ENCODE results near the gene HOXA5. TPM values are rescaled to one million over a fixed set of nuclear protein-coding genes. Genes with fewer than 3 reads are reported as not detected.
A peak's percentile ranks its signal among the peaks of the same experiment; 100 is the strongest.

The HOXA5 gene
- total RNA-seq, 4 donors from 2014 or later, result 18.3 to 89.8 (median 31.6) TPM

DNA sequence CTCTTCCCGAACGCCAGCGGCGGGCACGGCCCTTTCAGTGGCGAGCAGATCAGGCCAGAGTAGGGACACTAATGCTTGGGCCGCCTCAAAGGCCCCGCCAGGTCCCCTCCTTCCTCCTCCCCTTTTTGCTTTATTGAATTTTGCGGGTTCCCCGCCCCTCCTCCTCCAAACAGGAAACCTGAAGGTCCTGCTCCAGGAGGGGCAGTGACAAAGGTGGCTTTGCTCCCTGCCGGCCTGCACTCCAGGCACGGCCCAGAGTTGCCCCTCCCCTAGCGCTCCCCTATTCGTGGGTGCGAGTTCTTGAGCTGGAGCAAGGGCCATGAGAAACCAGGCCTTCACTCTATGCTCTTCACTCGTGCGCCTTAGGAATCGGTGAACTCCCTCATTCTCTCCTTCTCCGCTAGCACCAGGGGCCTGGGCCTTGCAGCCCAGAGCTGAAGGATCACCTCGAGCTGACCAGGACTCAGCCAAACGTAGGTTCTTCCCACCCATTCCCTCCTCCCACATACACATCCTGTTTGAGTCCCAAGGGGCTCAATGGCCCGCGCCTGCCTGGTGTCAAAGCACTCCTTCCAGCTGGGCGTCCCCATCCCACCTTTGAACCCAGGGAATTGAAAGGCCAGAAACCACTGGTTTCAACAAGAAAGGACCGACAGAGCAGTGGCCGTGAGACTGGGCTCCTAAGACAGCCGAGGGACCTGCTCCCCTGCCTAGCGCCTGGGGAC lies 4.7 kb upstream of the HOXA5 start:
- 10% methylated on average over 28 of the region's 28 CpGs; no CpG with 5 or more reads in 1 of the 2 donors for WGBS, 2 donors (ENCODE audit: low coverage in 1 of 2)
- intact Hi-C loops (cut with DNase I; ENCODE audit: low total_unique reads), result loop anchor here (5.0 kb wide), 2 partner anchors 41 to 291 kb away; no protein-coding TSS in a partner anchor
- Histone ChIP-seq H3K4me1 (peaks cover 3 to 85% (median 61%) of the 10 kb centered on the region in 4 donors), H3K4me3 (peak overlapping the region; percentile 54 to 79 (median 72)), H3K27ac (peak overlapping the region; percentile 95 to 99 (median 98)), H3K9me3 (no peaks in the 10 kb centered on the region), H3K27me3 (peaks cover 34% of the 10 kb centered on the region), H3K36me3 (no peaks in the 10 kb centered on the region)
- in situ Hi-C loops (cut with MboI; ENCODE audit: low pct_ligation_motif_present in 1 of 4, low pct_unique_long_range_greater_than_20kb in 1 of 4, low sequenced_read_pairs in 3 of 4), result loop anchor here in 3 of 4 donors (10.0 kb wide), 1 partner anchor 293 kb away; no protein-coding TSS in a partner anchor
- peak; percentile 77 for DNase-seq
- peak; percentile 80 for TF ChIP-seq POLR2A (IDR thresholded peaks at IDR 0.05)
- TF ChIP-seq, protein P1, sequence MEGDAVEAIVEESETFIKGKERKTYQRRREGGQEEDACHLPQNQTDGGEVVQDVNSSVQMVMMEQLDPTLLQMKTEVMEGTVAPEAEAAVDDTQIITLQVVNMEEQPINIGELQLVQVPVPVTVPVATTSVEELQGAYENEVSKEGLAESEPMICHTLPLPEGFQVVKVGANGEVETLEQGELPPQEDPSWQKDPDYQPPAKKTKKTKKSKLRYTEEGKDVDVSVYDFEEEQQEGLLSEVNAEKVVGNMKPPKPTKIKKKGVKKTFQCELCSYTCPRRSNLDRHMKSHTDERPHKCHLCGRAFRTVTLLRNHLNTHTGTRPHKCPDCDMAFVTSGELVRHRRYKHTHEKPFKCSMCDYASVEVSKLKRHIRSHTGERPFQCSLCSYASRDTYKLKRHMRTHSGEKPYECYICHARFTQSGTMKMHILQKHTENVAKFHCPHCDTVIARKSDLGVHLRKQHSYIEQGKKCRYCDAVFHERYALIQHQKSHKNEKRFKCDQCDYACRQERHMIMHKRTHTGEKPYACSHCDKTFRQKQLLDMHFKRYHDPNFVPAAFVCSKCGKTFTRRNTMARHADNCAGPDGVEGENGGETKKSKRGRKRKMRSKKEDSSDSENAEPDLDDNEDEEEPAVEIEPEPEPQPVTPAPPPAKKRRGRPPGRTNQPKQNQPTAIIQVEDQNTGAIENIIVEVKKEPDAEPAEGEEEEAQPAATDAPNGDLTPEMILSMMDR (IDR thresholded peaks at IDR 0.05), result no peak
- peak; percentile 65 to 83 (median 74) for TF ChIP-seq POLR2AphosphoS5 (IDR thresholded peaks at IDR 0.05)

DNA sequence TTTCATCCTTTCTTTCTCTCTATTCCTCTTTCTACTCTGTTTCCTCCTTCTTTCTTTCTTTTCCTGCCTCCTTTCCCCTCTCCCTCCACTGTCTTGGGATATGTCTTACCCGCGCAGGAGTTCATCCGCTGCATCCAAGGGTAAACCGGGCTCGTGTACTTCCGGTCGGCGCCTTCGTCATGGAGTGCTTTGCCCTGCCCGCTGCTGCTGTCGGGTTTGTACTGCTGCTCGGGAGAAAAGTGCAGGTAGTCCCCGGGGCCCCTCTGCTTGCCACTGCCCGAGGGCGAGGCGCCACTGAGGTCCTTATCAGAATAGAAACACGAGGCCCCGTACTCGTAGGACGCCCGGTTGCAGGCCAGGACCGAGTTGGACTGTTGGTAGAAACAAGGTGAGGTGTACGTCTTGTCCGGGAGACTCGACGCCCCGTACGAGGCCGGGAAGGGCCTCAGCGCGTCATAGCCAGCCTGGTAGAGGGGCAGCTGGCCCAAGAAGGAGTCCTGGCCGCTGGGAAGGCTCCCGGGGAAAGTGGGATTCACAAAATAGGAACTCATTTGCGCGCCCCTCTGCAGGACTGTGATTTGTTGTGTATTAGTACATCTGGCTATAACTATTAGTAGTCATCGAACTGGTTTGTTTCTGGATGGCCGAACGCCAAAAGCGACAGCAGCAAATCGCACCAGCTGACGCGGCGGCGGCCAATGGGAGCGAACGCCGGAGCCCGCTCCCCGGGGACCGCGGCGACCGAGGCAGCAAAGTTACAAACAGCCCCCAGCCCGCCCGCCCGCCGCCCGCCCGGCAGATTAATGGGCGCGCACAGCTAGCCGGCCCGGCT lies 3.9 kb upstream of the HOXA5 start, which contains the start of gene HOXA6:
Gene HOXA6, minus strand, starts transcription at position 576 of the 832 bp plus-strand sequence. Its CDS starts 25 bp downstream, at position 551.
- Histone ChIP-seq H3K36me3 (no peaks in the 10 kb centered on the region), H3K4me3 (peak within 1 kb of the TSS; percentile 54 to 79 (median 72)), H3K9me3 (no peaks in the 10 kb centered on the region), H3K27ac (peak within 1 kb of the TSS; percentile 95 to 99 (median 98)), H3K4me1 (peaks cover 0 to 78% (median 55%) of the 10 kb centered on the region in 4 donors), H3K27me3 (peaks cover 26% of the 10 kb centered on the region)
- WGBS, 2 donors (ENCODE audit: low coverage in 1 of 2), result 11% methylated on average over 63 of the region's 63 CpGs; no CpG with 5 or more reads in 1 of the 2 donors
- no peak for TF ChIP-seq EP300 (IDR thresholded peaks at IDR 0.05; ENCODE audit: low read depth)
- peak in 1 of 3 donors; percentile 40 for TF ChIP-seq POLR2AphosphoS5 (IDR thresholded peaks at IDR 0.05)
- TF ChIP-seq, protein P1 (IDR thresholded peaks at IDR 0.05), result no peak
- peak; percentile 29 for TF ChIP-seq POLR2A (IDR thresholded peaks at IDR 0.05)
- intact Hi-C loops (cut with DNase I; ENCODE audit: low total_unique reads) (loop anchor here (5.0 kb wide), 2 partner anchors 40 to 290 kb away; no protein-coding TSS in a partner anchor), in situ Hi-C loops (cut with MboI; ENCODE audit: low pct_ligation_motif_present in 1 of 4, low pct_unique_long_range_greater_than_20kb in 1 of 4, low sequenced_read_pairs in 3 of 4) (loop anchor here in 3 of 4 donors (10.0 kb wide), 1 partner anchor 293 kb away; no protein-coding TSS in a partner anchor)
- DNase-seq, result peak; percentile 81

DNA sequence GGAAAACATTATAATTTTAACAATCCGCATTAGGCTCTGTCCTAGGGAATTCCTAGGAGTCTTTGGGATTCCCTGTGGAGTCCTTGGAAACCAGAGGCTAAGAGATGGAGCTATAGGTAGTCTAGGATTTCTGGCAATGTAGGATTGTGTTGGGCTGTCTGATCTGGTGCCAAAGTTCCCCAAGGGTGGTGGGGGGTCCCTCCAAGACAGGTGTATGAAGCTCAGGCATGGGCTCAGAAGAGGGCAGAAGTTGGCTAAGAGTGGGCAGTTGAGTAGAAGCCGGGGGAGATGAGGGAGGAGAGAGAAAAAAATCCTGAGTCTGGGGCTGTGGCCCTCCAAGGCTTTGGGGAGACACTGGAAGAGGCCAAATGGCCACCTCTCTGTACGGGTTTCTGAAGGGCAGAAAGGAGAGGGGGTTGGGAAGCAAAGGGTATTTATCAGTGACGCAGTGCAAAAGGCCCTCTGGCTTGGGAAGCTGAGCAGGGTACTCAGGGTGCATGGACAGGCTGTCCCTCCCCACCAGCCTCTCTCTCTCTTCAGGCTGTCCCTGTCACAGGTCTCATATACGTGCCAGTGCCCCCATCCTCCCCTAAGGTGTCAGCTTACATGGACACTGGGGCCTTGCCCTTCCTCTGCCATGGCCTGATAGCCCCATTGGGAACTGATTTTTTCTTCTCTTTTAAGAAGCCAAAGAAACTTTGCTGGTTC lies 3.2 kb upstream of the HOXA5 start:
- Histone ChIP-seq H3K27ac (peak overlapping the region; percentile 95 to 99 (median 98)), H3K27me3 (peaks cover 24% of the 10 kb centered on the region), H3K4me3 (peak overlapping the region in 3 of 4 donors; percentile 71 to 79 (median 73)), H3K4me1 (peaks cover 0 to 79% (median 55%) of the 10 kb centered on the region in 4 donors), H3K36me3 (no peaks in the 10 kb centered on the region), H3K9me3 (no peaks in the 10 kb centered on the region)
- DNase-seq, result peak; percentile 14
- intact Hi-C loops (cut with DNase I; ENCODE audit: low total_unique reads) (loop anchor here (5.0 kb wide), 2 partner anchors 39 to 289 kb away; no protein-coding TSS in a partner anchor), in situ Hi-C loops (cut with MboI; ENCODE audit: low pct_ligation_motif_present in 1 of 4, low pct_unique_long_range_greater_than_20kb in 1 of 4, low sequenced_read_pairs in 3 of 4) (loop anchor here in 3 of 4 donors (10.0 kb wide), 1 partner anchor 292 kb away; no protein-coding TSS in a partner anchor)
- TF ChIP-seq POLR2AphosphoS5 (IDR thresholded peaks at IDR 0.05), result no peak
- TF ChIP-seq EP300 (IDR thresholded peaks at IDR 0.05; ENCODE audit: low read depth), result no peak
- no peak for TF ChIP-seq POLR2A (IDR thresholded peaks at IDR 0.05)
- TF ChIP-seq, protein P1 (IDR thresholded peaks at IDR 0.05), result no peak
- 40% methylated on average over 5 of the region's 5 CpGs; no CpG with 5 or more reads in 1 of the 2 donors for WGBS, 2 donors (ENCODE audit: low coverage in 1 of 2)
